DOHH2 (cell line): ENCODE data around the gene CCDC83.

Source experiments
- H3F3A ChIP-seq: fragments of 200-600 bp; sonication (generic), shearing (Covaris generic); 2 replicates; pipeline ENCODE4 v1.6.0; 2016; ENCODE audit warnings: antibody characterized with exemption, mild to moderate bottlenecking; ENCODE audit not compliant: control insufficient read depth, insufficient read depth
- H3K27ac ChIP-seq: fragments of 200-600 bp; sonication (generic); 2 replicates; pipeline ENCODE4 v1.5.1; 2014; ENCODE audit warnings: low read depth, mild to moderate bottlenecking, low read length, moderate library complexity
- H3K27me3 ChIP-seq: fragments of 200-600 bp; sonication (generic); 2 replicates; pipeline ENCODE4 v1.6.1; 2014; ENCODE audit warnings: mild to moderate bottlenecking, low read length, mixed read lengths; ENCODE audit not compliant: control insufficient read depth
- H3K36me3 ChIP-seq: fragments of 200-600 bp; sonication (generic); 2 replicates; pipeline ENCODE4 v1.6.1; 2014; ENCODE audit warnings: mild to moderate bottlenecking, low read length, moderate library complexity, mixed read lengths; ENCODE audit not compliant: control insufficient read depth
- H3K4me1 ChIP-seq: fragments of 200-600 bp; sonication (generic); 2 replicates; pipeline ENCODE4 v1.6.1; 2014; ENCODE audit warnings: mild to moderate bottlenecking, low read length, mixed read lengths; ENCODE audit not compliant: control insufficient read depth
- H3K4me2 ChIP-seq: fragments of 200-600 bp; sonication (generic); 2 replicates; pipeline ENCODE4 v1.6.0; 2014; ENCODE audit warnings: mild to moderate bottlenecking, low read length, moderate library complexity
- H3K4me3 ChIP-seq: fragments of 200-600 bp; sonication (generic); 2 replicates; pipeline ENCODE4 v1.5.1; 2014; ENCODE audit warnings: mild to moderate bottlenecking, low read length, mixed read lengths
- H3K79me2 ChIP-seq: fragments of 200-600 bp; sonication (generic); 2 replicates; pipeline ENCODE4 v1.6.1; 2014; ENCODE audit warnings: mild to moderate bottlenecking, low read length, mixed read lengths; ENCODE audit not compliant: control insufficient read depth
- H3K9me2 ChIP-seq: fragments of 200-600 bp; sonication (generic); replicated peaks from 2 replicates; pipeline ENCODE4 v1.6.1; 2014; ENCODE audit warnings: mild to moderate bottlenecking, low read length, mixed read lengths; ENCODE audit not compliant: control insufficient read depth
- H3K9me3 ChIP-seq: fragments of 200-600 bp; sonication (generic); 2 replicates; pipeline ENCODE4 v1.6.1; 2014; ENCODE audit warnings: antibody characterized with exemption, low read length, mixed read lengths; ENCODE audit not compliant: control insufficient read depth, insufficient read depth
- H4K20me1 ChIP-seq: fragments of 200-600 bp; sonication (generic); 2 replicates; pipeline ENCODE4 v1.6.0; 2014; ENCODE audit warnings: low read depth, mild to moderate bottlenecking, antibody characterized with exemption, low read length, moderate library complexity; ENCODE audit not compliant: control insufficient read depth, insufficient read depth
- CTCF ChIP-seq: fragments of 200-600 bp; sonication (generic); IDR thresholded peaks from one replicate; pipeline ENCODE4 v1.5.1; 2014; ENCODE audit warnings: antibody characterized with exemption, mild to moderate bottlenecking, low read depth, low read length; ENCODE audit not compliant: poor library complexity, severe bottlenecking
- EZH2phosphoT487 ChIP-seq: fragments of 200-600 bp; sonication (generic); IDR thresholded peaks from 2 replicates; pipeline ENCODE4 v1.6.1; 2017; ENCODE audit warnings: borderline replicate concordance, mild to moderate bottlenecking, antibody characterized with exemption, low read length, moderate library complexity, mixed read lengths

Gene CCDC83

GRCh38 chr11:85955531-85955930 lies 100.3 kb downstream of the CCDC83 start:
- no peaks in the 10 kb centered on the region for H4K20me1 ChIP-seq
- no peak overlapping the region for H3K4me2 ChIP-seq
- H3K36me3 ChIP-seq: peaks cover 38% of the 10 kb centered on the region
- H3K9me2 ChIP-seq: no peaks in the 10 kb centered on the region
- TF ChIP-seq CTCF (no peak), EZH2phosphoT487 (no peak)
- no peak overlapping the region for H3K4me3 ChIP-seq
- H3K79me2 ChIP-seq: no peaks in the 10 kb centered on the region
- H3K4me1 ChIP-seq: no peaks in the 10 kb centered on the region
- no peaks in the 10 kb centered on the region for H3F3A ChIP-seq
- no peak overlapping the region for H3K27ac ChIP-seq
- no peaks in the 10 kb centered on the region for H3K27me3 ChIP-seq
- H3K9me3 ChIP-seq: no peaks in the 10 kb centered on the region

GRCh38 chr11:85960678-85961077 lies 105.5 kb downstream of the CCDC83 start:
- Histone ChIP-seq H3K79me2 (no peaks in the 10 kb centered on the region), H3K27me3 (no peaks in the 10 kb centered on the region), H3K4me1 (no peaks in the 10 kb centered on the region), H4K20me1 (no peaks in the 10 kb centered on the region), H3K4me3 (no peak overlapping the region), H3K9me3 (no peaks in the 10 kb centered on the region), H3F3A (no peaks in the 10 kb centered on the region), H3K36me3 (peaks cover 61% of the 10 kb centered on the region), H3K9me2 (no peaks in the 10 kb centered on the region), H3K4me2 (no peak overlapping the region), H3K27ac (no peak overlapping the region)
- TF ChIP-seq EZH2phosphoT487: no peak

- no peaks in the 10 kb centered on the region for H3K9me2 ChIP-seq
- H3K27me3 ChIP-seq: no peaks in the 10 kb centered on the region
- H4K20me1 ChIP-seq: no peaks in the 10 kb centered on the region
Measured at GRCh38 chr11:85961130-85961529, 105.9 kb downstream of the CCDC83 start.

GRCh38 chr11:85961930-85962363 lies 106.8 kb downstream of the CCDC83 start:
- Histone ChIP-seq H3K9me2 (no peaks in the 10 kb centered on the region), H3K9me3 (no peaks in the 10 kb centered on the region), H3K79me2 (no peaks in the 10 kb centered on the region), H3F3A (no peaks in the 10 kb centered on the region), H3K4me2 (no peak overlapping the region), H3K4me3 (no peak overlapping the region), H3K36me3 (peaks cover 58% of the 10 kb centered on the region), H4K20me1 (no peaks in the 10 kb centered on the region), H3K4me1 (no peaks in the 10 kb centered on the region), H3K27me3 (no peaks in the 10 kb centered on the region), H3K27ac (no peak overlapping the region)
- TF ChIP-seq EZH2phosphoT487: no peak
- no peak for TF ChIP-seq CTCF

More at GRCh38 chr11:85961130-85961529, 105.9 kb downstream of the CCDC83 start:
- Histone ChIP-seq H3K4me3 (no peak overlapping the region), H3K79me2 (no peaks in the 10 kb centered on the region), H3F3A (no peaks in the 10 kb centered on the region), H3K27ac (no peak overlapping the region), H3K9me3 (no peaks in the 10 kb centered on the region), H3K4me2 (no peak overlapping the region), H3K4me1 (no peaks in the 10 kb centered on the region), H3K36me3 (peaks cover 58% of the 10 kb centered on the region)
- no peak for TF ChIP-seq EZH2phosphoT487
- no peak for TF ChIP-seq CTCF
